GM19023 (cell line): ENCODE measurements around the gene CRACR2B.

Experiments used
- ATAC-seq: cut with Tn5 transposase; IDR thresholded peaks from one replicate; pipeline ENCODE4 v1.9.1; 2021; ENCODE audit warnings: mild to moderate bottlenecking, moderate library complexity; ENCODE audit not compliant: unreplicated experiment

CRACR2B gene

GRCh38 chr11:794766-795633 lies 32.7 kb upstream of the CRACR2B start:
- no peak for ATAC-seq

GRCh38 chr11:795634-796564 lies 31.8 kb upstream of the CRACR2B start:
- ATAC-seq, result peak; percentile 31

- no peak for ATAC-seq
Measured at GRCh38 chr11:796565-797295, 31.0 kb upstream of the CRACR2B start.

GRCh38 chr11:797296-798092 lies 30.2 kb upstream of the CRACR2B start:
- ATAC-seq, result peak; percentile 44

GRCh38 chr11:798093-798713 lies 29.5 kb upstream of the CRACR2B start, which contains the start of gene SLC25A22:
Gene SLC25A22 (minus strand): TSS chr11:798281. CDS start chr11:795006, 3,275 bp downstream.
- peak; percentile 58 for ATAC-seq

- ATAC-seq, result no peak
Measured at GRCh38 chr11:799641-800316, 27.9 kb upstream of the CRACR2B start.

- ATAC-seq, result no peak
Measured at GRCh38 chr11:800473-800872, 27.2 kb upstream of the CRACR2B start.

- no peak for ATAC-seq
Measured at GRCh38 chr11:801097-801780, 26.5 kb upstream of the CRACR2B start.

- ATAC-seq, result no peak
Measured at GRCh38 chr11:802018-802617, 25.6 kb upstream of the CRACR2B start.

GRCh38 chr11:802693-803466 lies 24.8 kb upstream of the CRACR2B start:
- no peak for ATAC-seq

GRCh38 chr11:803467-803742 lies 24.3 kb upstream of the CRACR2B start:
- no peak for ATAC-seq

GRCh38 chr11:803770-804598 lies 23.7 kb upstream of the CRACR2B start:
- ATAC-seq, result no peak

GRCh38 chr11:804599-804964 lies 23.1 kb upstream of the CRACR2B start:
- no peak for ATAC-seq

- ATAC-seq, result no peak
Measured at GRCh38 chr11:808427-809286, 19.1 kb upstream of the CRACR2B start.

GRCh38 chr11:809287-810039 lies 18.3 kb upstream of the CRACR2B start, which contains the start of gene RPLP2:
Gene RPLP2 (plus strand): TSS chr11:809967. CDS start chr11:810235, 268 bp downstream.
- ATAC-seq, result peak; percentile 72
